GM18858 (cell line): ENCODE results near the gene TTC13.

Experiments
- ATAC-seq: cut with Tn5 transposase; IDR thresholded peaks from one replicate; pipeline ENCODE4 v1.9.1; 2021; ENCODE audit not compliant: unreplicated experiment

Gene TTC13

GRCh38 chr1:230907472-230908205 lies 71.0 kb downstream of the TTC13 start:
- ATAC-seq: no peak

GRCh38 chr1:230906226-230906625 lies 72.4 kb downstream of the TTC13 start:
- ATAC-seq: no peak

GRCh38 chr1:230905733-230906132 lies 72.9 kb downstream of the TTC13 start:
- ATAC-seq: no peak

- ATAC-seq: no peak
These were observed 76.2 kb downstream of the TTC13 start for GRCh38 chr1:230902349-230902923.

DNA sequence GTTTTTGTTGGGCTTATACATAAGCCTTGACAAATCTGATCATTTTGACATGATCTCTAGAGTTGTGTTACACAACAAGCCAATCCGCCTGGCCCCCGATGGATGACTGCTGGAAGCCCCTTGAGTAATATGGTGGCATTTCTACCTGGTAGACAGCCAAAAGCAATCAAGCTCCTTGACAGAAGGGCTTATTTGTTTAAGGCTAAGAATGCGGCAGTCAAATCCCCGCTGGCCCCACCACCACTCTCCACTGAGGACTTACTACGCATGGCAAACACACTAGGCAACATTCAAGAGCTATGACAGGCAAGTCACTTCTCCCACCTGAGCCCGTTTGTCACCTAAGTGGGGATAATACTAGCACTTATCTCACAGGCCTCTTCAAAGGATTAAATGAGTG lies 77.0 kb downstream of the TTC13 start:
- no peak for ATAC-seq

DNA sequence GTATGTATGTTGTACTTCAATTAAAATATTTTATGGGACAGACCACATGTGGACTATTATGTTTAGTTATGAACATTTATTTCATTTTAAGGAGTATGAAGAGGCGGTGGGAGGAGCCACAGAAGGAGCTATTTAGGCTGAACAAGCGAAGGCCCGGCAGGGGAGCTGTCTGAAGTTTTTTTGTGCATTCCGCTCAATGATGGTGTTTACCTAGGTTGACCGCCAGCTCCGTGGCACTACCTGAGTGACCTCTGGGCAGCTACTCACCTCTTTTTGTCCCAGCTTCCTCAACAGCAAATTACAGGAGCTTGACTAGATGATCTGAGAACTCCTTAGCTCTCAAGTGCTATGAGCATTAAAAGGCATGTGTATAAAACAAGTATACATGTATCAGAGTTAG lies 77.7 kb downstream of the TTC13 start:
- no peak for ATAC-seq

DNA sequence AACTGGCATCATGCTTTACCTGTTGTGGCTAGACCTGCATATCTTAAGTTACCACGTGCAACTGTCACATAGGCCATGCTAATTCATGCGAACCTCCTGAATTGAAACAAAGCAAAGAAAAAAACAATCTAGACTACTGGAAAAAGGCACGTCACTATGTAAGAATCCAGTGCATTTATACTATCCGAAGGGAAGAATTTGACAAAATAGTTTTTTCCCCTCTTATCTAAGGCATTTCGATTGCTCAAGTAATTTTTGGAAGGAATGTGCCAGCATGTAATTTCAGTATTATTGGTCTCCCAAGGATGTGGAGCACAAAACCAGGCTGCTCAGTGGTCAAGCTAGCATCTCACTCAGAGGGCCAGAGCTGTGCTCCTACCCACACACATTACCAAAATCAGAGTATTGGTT lies 78.8 kb downstream of the TTC13 start:
- ATAC-seq: no peak

DNA sequence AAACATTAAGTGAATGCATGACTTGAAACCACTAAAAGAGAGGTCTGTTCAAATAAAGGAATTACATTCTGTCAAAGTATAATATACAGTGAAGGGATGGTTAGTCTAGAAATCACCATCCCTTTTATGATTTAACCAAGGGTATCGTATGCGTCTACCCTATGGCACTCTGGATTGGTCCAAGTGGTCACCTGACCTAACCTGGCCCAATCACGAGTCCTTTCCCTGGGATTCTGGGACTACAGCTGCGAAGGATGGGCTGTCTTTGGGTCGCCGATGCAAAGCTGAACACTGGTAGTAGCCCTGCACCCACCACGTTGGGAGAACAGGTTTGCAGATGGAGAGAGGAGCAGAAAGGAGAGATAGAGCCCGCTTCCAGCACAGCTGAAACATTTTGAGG lies 79.9 kb downstream of the TTC13 start:
- no peak for ATAC-seq

DNA sequence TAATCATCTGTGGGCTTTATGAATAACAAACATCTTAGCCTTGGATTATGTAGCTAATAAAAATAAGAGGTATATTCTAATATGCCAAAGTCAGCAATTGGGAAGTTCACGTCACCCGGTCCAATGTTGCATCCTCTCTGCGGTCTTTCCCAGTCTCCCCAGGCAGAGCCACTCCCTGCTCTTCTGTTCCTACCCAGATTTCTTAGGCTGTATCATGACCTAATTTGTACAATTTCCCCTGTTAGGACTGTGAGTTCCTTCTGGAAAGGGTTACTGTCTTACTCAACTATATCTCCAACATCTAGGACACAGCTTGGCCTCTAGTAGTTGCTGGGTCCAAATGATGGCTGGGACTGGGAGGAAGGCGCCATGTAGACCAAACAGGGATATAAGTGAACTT lies 80.5 kb downstream of the TTC13 start:
- ATAC-seq: no peak

DNA sequence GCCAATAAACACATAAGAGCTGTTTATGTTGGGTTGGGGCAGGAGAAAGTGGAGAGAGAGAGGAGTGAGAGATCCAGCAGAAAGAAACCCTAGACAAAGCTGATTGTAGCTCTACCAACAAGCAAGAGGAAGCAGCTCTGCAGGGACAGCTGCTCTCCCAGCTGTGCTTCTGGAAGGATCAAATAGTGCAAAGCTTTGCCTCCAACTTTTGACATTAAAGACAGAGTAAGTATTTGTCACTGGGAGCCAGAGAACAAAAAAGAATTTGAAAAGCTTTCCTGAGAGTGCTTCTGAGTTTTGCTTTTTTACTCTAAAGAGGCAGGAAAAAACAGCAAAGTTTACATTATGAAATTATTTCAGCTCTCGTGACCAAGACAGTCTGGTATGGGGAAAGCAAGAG lies 81.9 kb downstream of the TTC13 start:
- no peak for ATAC-seq

DNA sequence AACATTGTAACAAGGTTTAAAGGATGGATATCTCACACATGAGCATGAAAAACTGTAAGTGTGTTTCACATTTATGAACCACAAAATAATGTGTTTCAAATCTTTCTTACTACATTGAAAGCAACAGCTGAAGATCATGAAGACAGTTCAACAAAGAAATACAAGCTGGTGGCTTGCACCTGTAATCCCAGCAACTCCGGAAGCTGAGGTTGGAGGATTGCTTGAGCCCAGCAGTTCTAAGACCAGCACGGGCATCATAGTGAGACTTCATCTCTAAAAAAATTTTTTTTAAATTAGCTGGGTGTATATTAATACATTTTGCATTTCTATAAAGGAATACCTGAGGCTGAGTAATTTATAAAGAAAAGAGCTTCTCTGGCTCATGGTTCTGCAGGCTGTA lies 83.2 kb downstream of the TTC13 start:
- ATAC-seq: no peak

DNA sequence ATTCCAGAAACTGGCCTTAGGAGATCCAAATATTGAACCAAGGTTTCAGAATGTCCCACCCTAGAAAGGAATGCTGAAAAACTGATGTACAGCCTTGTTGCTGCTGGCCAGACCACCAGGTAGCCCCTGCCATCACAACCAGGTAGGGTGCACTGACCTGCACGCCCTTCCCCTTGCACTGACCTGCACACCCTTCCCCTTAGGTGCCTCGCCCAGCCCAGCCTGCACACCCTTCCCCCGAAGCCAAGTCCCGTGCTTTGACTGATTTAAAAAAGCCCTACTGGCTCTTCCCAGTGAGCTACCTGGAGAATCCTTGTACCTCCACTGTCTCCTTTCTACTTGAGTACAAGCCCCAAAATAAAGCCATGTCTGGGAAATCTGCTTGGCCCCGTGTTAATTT lies 84.0 kb downstream of the TTC13 start:
- no peak for ATAC-seq

DNA sequence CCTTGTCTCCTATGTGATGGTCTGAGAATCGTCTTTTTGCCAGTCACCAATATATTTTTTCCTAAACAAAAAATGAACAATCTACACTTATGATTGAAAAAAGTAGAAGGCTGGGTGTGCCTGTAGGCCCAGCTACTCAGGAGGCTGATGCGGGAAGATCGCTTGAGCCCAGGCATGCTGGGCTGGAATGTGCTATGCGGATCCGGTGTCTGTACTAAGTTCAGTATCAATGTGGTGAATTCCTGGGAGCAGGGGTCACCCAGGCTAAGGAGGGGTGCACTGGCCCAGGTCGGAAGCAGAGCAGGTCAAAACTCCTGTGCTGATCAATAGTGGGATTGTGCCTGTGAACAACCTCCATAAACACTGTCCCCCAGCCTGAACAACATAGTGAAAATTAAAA lies 84.6 kb downstream of the TTC13 start:
- no peak for ATAC-seq

DNA sequence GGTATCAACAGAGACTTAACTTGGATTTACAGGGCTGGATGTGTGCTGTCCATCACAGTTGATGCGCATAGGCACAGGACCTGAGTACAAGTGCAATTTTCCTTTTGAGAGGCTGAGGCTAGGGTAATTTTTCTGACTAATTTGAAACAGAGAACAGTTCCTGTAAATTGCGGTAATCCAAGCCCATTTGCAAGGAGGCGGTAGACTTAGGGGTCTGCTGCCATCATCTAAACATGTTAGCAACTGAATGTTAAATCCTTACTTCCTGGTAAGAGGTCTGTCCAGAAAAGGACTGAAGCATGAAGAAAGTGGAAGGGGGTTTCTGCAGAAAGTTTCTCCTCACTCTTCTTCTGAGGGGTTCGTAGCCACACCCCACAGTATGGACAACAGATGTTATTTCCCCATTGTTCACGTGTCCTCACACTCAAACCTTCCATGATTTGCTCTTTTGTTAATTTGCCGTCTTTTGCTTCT lies 86.6 kb downstream of the TTC13 start:
- ATAC-seq: no peak

DNA sequence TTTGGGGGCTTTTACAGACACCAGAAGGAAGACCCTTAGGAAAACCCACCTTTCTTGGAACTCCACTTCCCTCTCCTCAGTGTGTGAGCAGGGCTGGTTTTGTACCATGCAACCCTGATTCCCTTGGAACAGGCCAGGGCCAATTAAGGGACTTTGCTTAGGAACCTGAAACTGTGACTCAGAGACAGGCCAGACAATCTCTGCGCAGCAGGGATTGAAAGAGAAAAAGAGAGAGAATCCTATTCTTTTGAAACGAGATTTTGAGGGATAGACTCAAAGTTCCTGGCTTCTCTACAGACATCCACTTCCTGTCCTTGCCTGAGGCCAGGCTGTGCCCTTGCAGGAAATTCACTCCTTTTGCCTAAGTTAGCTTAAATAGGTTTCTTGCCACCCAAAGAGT lies 87.2 kb downstream of the TTC13 start:
- no peak for ATAC-seq

- no peak for ATAC-seq
These were observed 94.0 kb downstream of the TTC13 start for GRCh38 chr1:230884646-230885045.

DNA sequence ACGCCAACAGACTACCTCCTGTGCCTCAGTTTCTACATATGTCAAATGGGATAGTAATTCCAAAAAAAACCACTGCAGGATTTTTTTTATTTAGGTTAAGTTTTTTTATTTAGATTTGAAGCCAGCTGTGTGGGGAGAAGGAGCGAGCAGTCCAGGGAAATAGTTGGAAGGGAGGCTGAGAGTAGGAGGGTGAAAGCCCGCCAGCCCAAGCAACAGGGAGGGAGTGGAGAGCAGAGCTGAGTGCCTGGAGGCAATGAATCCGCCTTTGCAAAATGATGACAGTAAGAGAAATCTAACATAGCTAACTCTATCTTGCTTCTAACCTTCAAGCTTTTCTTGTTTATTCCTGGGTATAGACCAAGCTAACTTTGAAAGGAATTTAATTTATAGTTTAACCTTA lies 94.7 kb downstream of the TTC13 start:
- ATAC-seq: no peak

- no peak for ATAC-seq
These were observed 98.9 kb downstream of the TTC13 start for GRCh38 chr1:230879778-230880177.

- ATAC-seq: no peak
These were observed 100.1 kb downstream of the TTC13 start for GRCh38 chr1:230878591-230878990.

GRCh38 chr1:230877924-230878590 lies 100.6 kb downstream of the TTC13 start:
- no peak for ATAC-seq

GRCh38 chr1:230877146-230877923 lies 101.3 kb downstream of the TTC13 start:
- no peak for ATAC-seq

DNA sequence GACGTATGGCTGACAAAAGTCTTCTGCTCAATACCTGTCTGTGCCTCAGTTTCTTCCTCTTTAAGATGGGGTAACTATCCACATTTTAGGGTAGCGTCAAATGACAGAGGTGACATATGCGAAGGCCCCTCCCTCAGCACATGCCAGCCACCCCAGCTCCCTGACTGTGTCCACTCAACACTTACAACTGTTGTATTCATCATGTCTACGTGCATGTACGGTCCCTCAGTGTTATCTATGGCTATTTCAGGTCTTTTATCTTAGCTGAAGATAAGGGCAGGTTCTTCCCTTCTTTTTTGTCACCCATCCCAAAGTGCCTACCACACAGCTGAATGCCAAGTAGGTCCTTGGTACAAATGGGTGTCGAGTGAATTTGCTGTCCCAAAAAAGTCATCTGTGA lies 102.0 kb downstream of the TTC13 start:
- no peak for ATAC-seq
